ENCODE measurements around the gene EMILIN2.
"Not testable (repeated sequence)": the region's sequence is repeated elsewhere in the genome, so short reads cannot be mapped to it uniquely, and the experiment has no call there.

Gene EMILIN2

GRCh38 chr18:2900684-2901422, 54.0 kb downstream of the EMILIN2 start:
- DNase-seq (ENCODE audit: low read depth) = no peak

DNA sequence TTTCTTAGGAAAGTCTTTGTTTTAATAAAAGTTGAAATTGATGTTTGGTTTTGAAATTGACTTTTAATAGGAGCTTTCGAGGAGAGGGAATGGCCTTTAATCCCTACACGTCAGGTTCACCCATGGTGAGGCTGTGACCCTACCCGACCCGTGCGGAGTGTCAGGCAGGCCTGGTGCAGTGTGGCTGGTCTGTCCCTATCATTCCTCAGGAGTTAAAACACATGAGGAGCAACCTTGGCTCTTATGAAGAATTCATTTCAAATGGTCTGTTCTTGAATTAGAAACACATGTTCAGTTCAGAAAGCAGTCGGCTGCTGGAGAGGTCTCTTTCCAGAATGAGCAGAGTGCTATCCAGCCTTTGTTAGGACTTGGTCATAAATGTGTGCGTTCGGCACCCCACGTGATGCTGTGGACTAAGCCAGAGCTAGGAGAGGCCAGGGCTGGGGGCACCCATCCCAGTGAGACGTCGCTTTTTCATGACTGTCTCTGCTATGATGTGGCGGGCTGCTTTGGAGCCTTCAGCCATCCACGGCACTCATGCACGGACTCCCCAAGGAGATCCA, 54.7 kb downstream of the EMILIN2 start:
- no peak for DNase-seq (ENCODE audit: low read depth)

GRCh38 chr18:2902327-2902726, 55.5 kb downstream of the EMILIN2 start:
- DNase-seq (ENCODE audit: low read depth) = no peak

DNA sequence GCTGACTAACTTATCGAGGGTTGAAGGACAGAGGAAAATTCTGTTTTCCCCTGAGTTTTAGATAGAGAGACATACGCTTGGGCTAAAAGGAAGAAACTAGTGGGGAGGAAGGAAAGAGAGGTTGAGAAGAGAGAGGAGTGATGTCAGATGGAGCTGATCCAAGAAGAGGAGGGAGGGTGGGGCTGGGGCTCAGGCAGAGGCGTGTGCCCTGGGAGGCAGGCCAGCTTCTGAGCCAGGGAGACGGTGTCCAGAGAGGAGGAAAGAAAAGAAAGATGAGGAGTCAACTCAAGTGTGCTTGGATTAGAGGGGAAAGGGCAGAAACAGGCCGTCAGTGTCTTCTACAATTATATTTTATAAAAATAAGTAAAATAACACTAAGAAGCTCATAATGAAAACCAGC, 56.2 kb downstream of the EMILIN2 start:
- DNase-seq (ENCODE audit: low read depth) = no peak

DNA sequence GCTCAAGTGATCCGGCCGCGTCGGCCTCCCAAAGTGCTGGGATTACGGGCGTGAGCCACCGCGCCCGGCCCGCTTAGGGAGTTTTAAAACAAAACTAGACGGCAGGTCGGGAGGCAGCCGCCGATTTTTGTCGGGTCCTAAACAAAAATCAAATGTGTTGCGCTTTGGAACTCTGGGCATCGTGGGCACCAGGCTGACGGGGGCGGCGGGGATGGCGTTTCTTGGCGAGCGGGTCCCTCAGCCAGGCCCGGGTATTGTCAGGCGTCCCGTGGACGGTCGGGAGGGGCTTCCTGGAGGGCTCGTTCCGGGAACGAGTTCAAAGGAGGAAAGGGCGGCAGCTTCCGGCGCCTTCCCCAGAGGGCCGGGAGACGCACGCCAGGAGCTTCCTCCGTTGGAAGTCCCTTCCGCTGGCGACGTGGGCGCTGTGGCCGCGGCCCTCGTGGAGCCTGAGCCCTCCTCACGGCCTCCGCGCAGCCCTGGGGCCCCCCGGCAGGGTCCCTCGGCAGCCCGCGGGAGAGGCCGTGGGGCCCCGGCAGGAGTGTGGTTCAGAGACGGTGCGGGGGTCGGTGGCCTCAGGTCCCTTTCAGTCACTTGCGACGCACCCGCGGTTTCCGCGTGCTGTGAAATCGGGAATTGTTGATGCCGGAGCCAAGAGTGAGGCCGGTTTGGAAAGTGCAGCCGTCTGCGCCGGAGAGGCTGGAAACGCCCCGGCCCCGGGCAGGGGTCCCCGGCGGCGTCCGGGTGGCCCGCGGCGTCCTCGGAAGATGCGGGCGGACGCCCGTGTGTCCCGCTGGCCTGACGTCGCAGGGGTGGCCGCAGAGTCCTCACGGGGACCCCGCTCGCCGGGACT, 59.3 kb downstream of the EMILIN2 start:
- DNase-seq (ENCODE audit: low read depth) = no peak

DNA sequence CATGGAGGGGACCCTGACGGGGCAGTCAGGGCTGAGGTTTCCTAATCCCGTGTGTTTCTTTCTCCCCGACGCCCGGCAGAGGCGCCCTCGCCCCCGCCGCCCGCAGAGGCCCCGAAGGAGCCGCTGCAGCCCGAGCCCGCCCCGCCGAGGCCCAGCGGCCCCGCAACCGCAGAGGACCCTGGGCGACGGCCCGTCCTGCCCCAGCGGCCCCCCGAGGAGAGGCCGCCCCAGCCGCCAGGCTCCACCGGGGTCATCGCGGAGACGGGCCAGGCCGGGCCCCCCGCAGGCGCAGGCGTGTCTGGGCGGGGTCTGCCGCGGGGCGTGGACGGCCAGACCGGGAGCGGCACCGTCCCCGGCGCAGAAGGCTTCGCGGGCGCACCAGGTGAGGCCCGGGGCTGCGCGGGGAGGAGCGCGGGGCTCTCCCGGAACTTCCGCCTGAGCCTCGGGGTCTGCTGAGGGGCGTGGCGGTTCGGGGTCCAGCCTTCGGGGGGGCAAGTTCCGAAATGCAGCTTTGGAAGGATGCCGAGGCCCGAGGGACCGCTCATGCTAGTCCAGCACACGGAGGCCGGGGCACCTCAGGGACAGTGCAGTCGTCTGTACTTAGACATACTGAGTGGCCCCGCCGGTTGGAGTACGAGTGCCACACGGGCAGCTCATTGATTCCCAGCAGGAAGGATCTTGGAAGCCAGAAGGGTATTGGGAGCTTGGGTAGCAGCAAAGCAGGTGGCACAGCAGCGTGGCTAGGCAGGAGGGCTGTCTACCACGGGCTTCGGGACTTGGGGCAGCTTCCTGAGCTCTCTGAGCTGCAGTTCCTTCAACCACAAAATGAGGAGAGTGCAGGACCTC, 60.1 kb downstream of the EMILIN2 start:
- no peak for DNase-seq (ENCODE audit: low read depth)

GRCh38 chr18:2907550-2908135, 60.8 kb downstream of the EMILIN2 start:
- no peak for DNase-seq (ENCODE audit: low read depth)

DNA sequence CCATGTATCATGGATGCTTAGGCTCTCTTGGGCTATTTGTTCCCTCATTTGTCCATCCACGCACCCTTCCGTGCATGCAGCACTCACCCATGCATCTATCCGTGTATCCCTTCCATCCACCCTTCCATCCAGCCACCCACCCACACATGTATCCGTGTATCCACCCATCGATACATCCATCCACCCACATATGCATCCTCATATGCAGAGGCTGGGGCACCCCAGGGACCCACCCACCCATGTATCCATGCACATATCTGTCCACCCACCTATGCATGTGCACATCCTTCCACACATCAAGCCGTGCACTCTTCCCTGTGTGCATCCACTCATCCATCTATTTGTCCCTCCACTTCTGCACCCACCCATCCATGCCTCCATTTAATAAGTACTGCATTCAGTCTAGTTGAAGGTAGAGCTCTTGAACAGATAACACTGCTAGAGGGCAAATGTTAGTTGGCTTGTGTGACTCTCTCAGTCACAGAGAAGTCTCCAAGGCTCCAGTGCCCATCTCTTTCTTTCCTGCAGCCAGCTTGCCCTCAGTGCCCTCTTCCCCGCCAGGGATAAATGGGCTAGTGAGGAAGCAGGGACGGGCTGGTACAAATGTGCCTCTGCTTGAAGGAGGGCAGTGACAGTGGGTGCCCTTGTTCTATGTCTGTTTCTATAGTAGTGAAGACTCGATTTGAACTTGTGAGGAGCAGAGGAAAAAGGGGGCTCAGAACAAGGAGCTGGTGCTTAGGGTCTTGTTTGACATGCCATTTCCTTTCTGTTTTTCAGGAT, 61.5 kb downstream of the EMILIN2 start:
- no peak for DNase-seq (ENCODE audit: low read depth)

DNA sequence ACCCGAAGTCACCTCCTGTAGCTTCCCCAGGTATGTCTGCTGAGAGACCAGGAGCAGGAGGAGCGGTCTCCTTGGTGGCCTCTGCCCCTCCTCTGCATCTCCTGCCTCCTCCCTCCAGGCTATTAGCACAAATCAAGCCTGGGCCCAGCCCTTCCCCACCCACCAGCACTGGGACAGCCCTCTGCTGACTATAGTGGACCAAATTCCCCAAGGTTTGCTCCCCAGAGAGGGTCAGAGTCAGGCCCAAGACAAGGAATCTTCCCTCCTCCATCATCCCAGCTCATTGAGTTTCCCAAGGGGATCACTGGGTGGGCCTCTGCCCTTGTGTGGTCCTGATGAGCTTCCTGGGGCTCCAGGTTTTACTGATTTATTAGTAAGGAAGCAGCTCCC, 62.1 kb downstream of the EMILIN2 start:
- DNase-seq (ENCODE audit: low read depth) = no peak

GRCh38 chr18:2909431-2910140, 62.8 kb downstream of the EMILIN2 start:
- DNase-seq (ENCODE audit: low read depth) = no peak

DNA sequence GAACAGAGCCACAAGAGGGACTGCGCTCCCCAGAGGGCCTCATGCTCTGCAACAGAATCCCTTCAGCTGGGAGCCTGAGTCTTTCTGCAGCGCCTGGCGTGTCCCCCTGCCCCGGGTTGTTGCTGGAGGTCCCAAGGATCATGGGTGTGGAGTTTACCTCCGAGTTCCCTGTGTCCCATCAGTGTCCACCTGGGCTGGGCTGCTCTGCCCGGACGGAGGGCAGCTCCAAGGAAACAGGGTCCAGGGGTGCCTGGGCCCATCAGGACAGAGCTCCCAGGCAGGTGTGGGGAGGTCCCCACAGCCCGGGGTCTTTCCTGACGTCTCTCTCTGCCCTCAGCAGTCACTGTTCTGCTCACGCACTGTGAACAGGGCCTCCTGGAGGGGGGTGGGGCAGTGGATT, 63.5 kb downstream of the EMILIN2 start:
- no peak for DNase-seq (ENCODE audit: low read depth)

DNA sequence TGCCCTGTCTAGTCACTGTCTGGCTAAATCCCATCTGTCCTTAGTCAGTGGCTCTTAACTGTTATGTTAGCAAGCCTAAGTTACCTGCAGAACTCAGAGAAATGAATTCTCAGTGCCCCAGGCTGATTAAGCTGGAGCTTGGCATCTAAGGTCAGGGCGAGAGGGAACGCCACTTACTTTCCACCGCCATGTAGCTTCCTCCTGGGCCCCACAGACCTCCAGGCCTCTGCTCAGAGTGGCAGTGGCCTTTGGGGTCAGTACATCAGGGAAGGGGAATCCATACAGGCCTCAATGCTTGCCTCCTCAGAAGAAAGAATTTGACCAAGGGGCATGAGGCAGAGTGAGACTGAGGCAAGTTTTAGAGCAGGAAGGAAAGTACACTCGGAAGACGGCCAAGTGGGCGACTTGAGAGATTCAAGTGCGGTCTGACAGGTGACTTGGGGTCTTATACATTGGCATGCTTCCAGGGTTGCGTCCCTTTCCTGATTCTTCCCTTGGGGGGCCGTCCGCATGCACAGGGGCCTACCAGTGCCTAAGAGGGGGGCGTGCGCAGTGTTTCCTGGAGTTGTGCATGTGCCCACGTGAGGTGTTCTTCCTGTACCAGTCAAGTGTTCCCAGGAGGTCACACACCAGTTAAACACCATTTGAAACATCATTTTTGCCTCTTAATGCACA, 64.1 kb downstream of the EMILIN2 start:
- no peak for DNase-seq (ENCODE audit: low read depth)

DNA sequence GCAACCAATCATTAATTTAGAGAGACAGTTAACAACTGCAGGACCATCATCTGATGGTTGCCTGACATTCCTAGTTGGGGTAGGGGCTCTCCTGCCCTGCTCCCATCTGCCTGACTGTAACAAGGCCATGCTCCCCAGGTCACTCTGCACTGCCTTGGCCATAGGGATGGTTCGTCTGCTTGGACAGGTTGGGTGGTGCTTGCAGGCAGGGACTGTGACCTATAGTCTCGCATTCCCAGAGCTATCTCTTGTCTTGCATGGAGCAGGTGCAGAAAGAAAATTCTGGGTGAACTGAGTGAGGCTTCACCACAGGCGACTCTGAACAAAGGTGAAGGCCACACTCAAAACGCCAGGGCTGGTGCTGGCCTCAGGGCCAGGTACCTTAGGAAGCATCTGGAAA, 64.7 kb downstream of the EMILIN2 start:
- no peak for DNase-seq (ENCODE audit: low read depth)

DNA sequence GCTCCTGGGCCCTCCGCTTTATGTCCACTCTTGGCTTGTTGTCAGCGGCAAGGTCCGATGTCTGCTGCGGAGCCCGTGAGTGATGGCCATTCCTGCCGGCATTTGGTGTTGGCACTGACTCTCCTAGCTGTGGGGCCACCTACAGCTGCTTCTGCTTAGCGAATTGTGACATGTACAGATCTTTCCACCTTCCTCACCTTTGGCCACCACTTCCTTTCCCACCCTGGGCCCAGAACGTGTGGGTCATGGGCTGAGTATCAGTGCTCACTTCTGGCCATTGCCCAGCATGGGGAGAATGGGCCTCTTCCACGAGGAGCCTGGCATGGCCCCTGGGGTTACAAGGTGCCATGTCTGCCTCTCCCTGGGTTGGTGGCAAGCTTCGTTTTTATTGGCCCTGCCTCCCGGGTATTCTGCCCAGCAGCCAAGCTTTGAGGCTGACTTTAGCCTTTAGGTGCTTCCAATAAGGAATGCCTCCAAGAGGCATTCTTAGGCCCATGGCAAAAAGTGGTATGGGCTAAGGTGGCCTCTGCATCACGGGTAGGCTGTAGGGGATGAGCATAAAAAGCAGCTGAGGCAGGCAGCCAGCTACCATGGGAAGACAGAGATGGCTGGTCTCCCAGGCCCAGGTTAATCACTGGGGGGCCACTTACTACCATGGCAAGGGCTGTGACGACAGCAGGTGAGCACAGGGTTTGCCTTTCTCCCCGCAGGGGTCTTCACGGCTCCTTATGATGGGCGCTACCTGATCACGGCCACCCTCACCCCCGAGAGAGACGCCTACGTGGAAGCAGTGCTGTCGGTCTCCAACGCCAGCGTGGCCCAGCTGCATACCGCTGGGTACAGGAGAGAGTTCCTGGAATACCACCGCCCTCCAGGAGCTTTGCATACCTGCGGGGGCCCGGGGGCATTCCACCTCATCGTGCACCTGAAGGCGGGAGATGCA, 65.8 kb downstream of the EMILIN2 start:
- DNase-seq (ENCODE audit: low read depth) = no peak

GRCh38 chr18:2913398-2914005, 66.7 kb downstream of the EMILIN2 start:
- DNase-seq (ENCODE audit: low read depth) = no peak

- no peak for DNase-seq (ENCODE audit: low read depth)
These were observed 67.5 kb downstream of the EMILIN2 start for GRCh38 chr18:2914185-2914880.

- DNase-seq (ENCODE audit: low read depth) = no peak
These were observed 68.1 kb downstream of the EMILIN2 start for GRCh38 chr18:2914881-2915240.

DNA sequence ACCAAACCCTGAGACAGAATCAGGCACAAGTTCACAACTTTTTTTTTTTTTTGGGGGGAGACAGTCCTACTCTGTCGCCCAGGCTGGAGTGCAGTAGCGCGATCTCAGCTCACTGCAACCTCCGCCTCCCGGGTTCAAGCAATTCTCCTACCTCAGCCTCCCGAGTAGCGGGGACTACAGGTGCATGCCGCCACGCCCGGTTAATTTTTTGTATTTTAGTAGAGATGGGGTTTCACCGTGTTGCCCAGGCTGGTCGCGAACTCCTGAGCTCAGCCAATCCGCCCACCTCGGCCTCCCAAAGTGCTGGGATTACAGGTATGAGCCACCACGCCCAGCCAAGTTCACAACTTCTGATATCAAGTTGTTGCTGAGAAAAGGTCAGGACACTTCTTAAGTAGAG, 68.7 kb downstream of the EMILIN2 start:
- DNase-seq (ENCODE audit: low read depth) = not testable (repeated sequence)

Data from stimulated activated CD8-positive, alpha-beta memory T cell treated with anti-CD3 and anti-CD28 coated beads, Interleukin-15, amount 100 ng/mL, for 1 hour (primary cell).